DND-41 (cell line): ENCODE data around the gene IL10.

ENCODE experiments used
- ATAC-seq: fragments of 200-7000 bp; cut with Tn5 transposase; 3 replicates; pipeline ENCODE4 v1.9.1; 2021; ENCODE audit warnings: low read depth; ENCODE audit not compliant: insufficient read depth
- DNase-seq: peaks from one replicate; pipeline ENCODE4 v3.0.0-alpha.2; 2020
- H2AFZ ChIP-seq: 2 replicates; pipeline ENCODE4 v1.6.0; 2012; ENCODE audit warnings: low read depth, low read length
- H3K27ac ChIP-seq: 2 replicates; pipeline ENCODE4 v1.5.1; 2012; ENCODE audit warnings: low read length, inconsistent platforms
- H3K27me3 ChIP-seq: fragments of 200-600 bp; sonication (generic); 2 replicates; pipeline ENCODE4 v1.6.0; 2012; ENCODE audit warnings: low read length, mild to moderate bottlenecking, inconsistent platforms; ENCODE audit not compliant: insufficient read depth, poor library complexity
- H3K36me3 ChIP-seq: 2 replicates; pipeline ENCODE4 v1.5.1; 2012; ENCODE audit warnings: low read length, inconsistent platforms; ENCODE audit not compliant: insufficient read depth
- H3K4me1 ChIP-seq: 2 replicates; pipeline ENCODE4 v1.5.1; 2012; ENCODE audit warnings: mild to moderate bottlenecking, low read length; ENCODE audit not compliant: insufficient read depth
- H3K4me2 ChIP-seq: 2 replicates; pipeline ENCODE4 v1.6.0; 2012; ENCODE audit warnings: mild to moderate bottlenecking, moderate library complexity, low read length, inconsistent platforms; ENCODE audit not compliant: insufficient read depth
- H3K4me3 ChIP-seq, 2 experiments: fragments of 200-600 bp in 1 of 2; shearing (Covaris generic) in 1 of 2; 2 replicates each; pipeline ENCODE4 v1.5.1; 2012 to 2016; ENCODE audit warnings: inconsistent platforms in 2 of 2, low read length in 2 of 2, mild to moderate bottlenecking in 2 of 2, low read depth in 1 of 2, moderate library complexity in 1 of 2
- H3K79me2 ChIP-seq: 2 replicates; pipeline ENCODE4 v1.6.0; 2012; ENCODE audit warnings: low read length, inconsistent platforms; ENCODE audit not compliant: insufficient read depth
- H3K9ac ChIP-seq: 2 replicates; pipeline ENCODE4 v1.6.0; 2012; ENCODE audit warnings: low read depth, mild to moderate bottlenecking, inconsistent platforms, low read length, moderate library complexity
- H3K9me3 ChIP-seq: 2 replicates; pipeline ENCODE4 v1.5.1; 2012; ENCODE audit warnings: low read length, moderate library complexity, mild to moderate bottlenecking, inconsistent platforms; ENCODE audit not compliant: insufficient read depth, severe bottlenecking
- H4K20me1 ChIP-seq: 2 replicates; pipeline ENCODE4 v1.6.0; 2012; ENCODE audit warnings: low read length; ENCODE audit not compliant: insufficient read depth
- EZH2 ChIP-seq: IDR thresholded peaks from 3 replicates; pipeline ENCODE4 v1.6.1; 2012; ENCODE audit warnings: borderline replicate concordance, low read depth, mild to moderate bottlenecking, moderate library complexity, low read length, inconsistent platforms; ENCODE audit not compliant: severe bottlenecking
- TF ChIP-seq, protein P1 (sequence below): IDR thresholded peaks from 2 replicates; pipeline ENCODE4 v1.5.1; 2012; ENCODE audit warnings: borderline replicate concordance, low read length, moderate library complexity, mild to moderate bottlenecking; ENCODE audit not compliant: poor library complexity, severe bottlenecking; ENCODE audit errors: extremely low read depth

Gene IL10

DNA sequence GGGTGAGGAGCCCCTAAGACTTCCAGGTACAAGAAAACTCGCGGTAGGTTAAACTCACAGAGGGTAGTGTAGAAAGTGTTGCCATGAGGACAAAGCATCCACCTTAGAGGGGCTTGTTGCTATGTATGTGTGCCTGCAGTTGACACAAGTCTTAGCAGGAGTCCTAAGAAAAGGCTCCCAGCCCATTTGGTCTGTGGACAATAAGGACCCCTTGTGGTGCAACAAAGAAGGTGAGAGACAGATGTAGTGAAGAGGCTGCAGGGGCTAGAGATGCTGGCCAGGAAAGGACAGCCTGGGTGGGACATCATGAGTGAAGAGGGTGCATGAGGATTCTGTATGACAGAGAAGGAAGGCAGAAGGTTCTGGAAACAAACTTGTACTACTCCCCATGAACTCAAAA, 36.3 kb upstream of the IL10 start:
- TF ChIP-seq, protein P1, sequence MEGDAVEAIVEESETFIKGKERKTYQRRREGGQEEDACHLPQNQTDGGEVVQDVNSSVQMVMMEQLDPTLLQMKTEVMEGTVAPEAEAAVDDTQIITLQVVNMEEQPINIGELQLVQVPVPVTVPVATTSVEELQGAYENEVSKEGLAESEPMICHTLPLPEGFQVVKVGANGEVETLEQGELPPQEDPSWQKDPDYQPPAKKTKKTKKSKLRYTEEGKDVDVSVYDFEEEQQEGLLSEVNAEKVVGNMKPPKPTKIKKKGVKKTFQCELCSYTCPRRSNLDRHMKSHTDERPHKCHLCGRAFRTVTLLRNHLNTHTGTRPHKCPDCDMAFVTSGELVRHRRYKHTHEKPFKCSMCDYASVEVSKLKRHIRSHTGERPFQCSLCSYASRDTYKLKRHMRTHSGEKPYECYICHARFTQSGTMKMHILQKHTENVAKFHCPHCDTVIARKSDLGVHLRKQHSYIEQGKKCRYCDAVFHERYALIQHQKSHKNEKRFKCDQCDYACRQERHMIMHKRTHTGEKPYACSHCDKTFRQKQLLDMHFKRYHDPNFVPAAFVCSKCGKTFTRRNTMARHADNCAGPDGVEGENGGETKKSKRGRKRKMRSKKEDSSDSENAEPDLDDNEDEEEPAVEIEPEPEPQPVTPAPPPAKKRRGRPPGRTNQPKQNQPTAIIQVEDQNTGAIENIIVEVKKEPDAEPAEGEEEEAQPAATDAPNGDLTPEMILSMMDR = peak; percentile 70
- no peak for TF ChIP-seq EZH2
- H3K27me3 ChIP-seq = no peaks in the 10 kb centered on the region
- peak; percentile 43 for DNase-seq
- peaks cover 14% of the 10 kb centered on the region for H3K9me3 ChIP-seq
- no peaks in the 10 kb centered on the region for H3K36me3 ChIP-seq
- H3K27ac ChIP-seq = no peak overlapping the region
- no peak overlapping the region for H2AFZ ChIP-seq
- no peaks in the 10 kb centered on the region for H3K79me2 ChIP-seq
- H3K4me3 ChIP-seq = no peak overlapping the region
- no peaks in the 10 kb centered on the region for H4K20me1 ChIP-seq
- H3K9ac ChIP-seq = no peak overlapping the region
- peaks cover 10% of the 10 kb centered on the region for H3K4me1 ChIP-seq
- ATAC-seq = peak; percentile 84
- no peak overlapping the region for H3K4me2 ChIP-seq

- Histone ChIP-seq H3K4me2 (no peak overlapping the region), H3K4me3 (no peak overlapping the region), H3K9me3 (no peaks in the 10 kb centered on the region), H3K27ac (no peak overlapping the region), H3K9ac (no peak overlapping the region), H3K4me1 (peaks cover 22% of the 10 kb centered on the region), H3K79me2 (no peaks in the 10 kb centered on the region), H3K27me3 (no peaks in the 10 kb centered on the region), H2AFZ (no peak overlapping the region), H3K36me3 (no peaks in the 10 kb centered on the region), H4K20me1 (no peaks in the 10 kb centered on the region)
- no peak for TF ChIP-seq EZH2
- TF ChIP-seq, protein P1 = no peak
- ATAC-seq (no peak), DNase-seq (no peak)
Measured at GRCh38 chr1:206805357-206805756, 33.1 kb upstream of the IL10 start.

DNA sequence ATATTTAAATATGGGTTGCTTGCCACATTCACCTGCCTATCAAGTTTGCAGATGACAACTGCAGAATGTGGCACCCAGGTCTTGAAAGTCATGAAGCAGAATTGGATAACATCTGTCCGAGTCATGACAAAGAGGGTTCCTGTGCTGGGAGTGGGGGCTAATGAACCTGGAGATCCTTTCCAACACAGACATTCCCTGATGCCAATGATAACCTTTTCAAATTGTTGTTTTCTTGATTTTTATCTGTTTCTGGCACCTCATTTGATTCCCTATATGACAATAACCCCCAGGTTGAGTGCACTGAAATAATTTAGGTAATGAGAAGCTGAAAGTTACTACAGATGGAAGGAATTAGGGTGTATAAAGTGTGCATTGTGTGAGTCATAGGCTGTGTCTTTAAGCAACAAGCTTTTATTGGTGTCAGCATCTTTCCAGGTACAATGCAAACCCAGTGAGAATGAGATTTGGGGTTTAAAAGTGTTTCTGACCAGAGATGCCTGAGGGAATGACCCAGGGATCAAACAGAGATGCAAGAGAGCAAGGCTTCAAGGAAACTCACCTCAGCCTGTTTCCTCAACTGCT, 32.0 kb upstream of the IL10 start:
- no peak overlapping the region; the same call in 1 of the 2 replicates for H3K9ac ChIP-seq
- H4K20me1 ChIP-seq = no peaks in the 10 kb centered on the region
- H3K9me3 ChIP-seq = no peaks in the 10 kb centered on the region
- H3K27ac ChIP-seq = peak overlapping the region; percentile 58
- no peaks in the 10 kb centered on the region for H3K79me2 ChIP-seq
- no peak overlapping the region for H2AFZ ChIP-seq
- TF ChIP-seq, protein P1 = no peak
- no peak for TF ChIP-seq EZH2
- DNase-seq = no peak
- no peak for ATAC-seq
- H3K4me3 ChIP-seq = no peak overlapping the region
- H3K4me2 ChIP-seq = no peak overlapping the region
- peaks cover 22% of the 10 kb centered on the region for H3K4me1 ChIP-seq
- H3K27me3 ChIP-seq = no peaks in the 10 kb centered on the region
- no peaks in the 10 kb centered on the region for H3K36me3 ChIP-seq
